Activated gamma-delta T cell treated with anti-CD3 and anti-CD28 coated beads, Interleukin-2, amount 50 U/mL, for 16 hours (primary cell): ENCODE results near the gene GSTP1.
"Not testable (repeated sequence)": the region's sequence is repeated elsewhere in the genome, so short reads cannot be mapped to it uniquely, and the experiment has no call there.

ENCODE experiments used
- DNase-seq: peaks from one replicate; pipeline ENCODE4 v3.0.0-alpha.2; 2020; ENCODE audit warnings: low read depth

The GSTP1 gene

DNA sequence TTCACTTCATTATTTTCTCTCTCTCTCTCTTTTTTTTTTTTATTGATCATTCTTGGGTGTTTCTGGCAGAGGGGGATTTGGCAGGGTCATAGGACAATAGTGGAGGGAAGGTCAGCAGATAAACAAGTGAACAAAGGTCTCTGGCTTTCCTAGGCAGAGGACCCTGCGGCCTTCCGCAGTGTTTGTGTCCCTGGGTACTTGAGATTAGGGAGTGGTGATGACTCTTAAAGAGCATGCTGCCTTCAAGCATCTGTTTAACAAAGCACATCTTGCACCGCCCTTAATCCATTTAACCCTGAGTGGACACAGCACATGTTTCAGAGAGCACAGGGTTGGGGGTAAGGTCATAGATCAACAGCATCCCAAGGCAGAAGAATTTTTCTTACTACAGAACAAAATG lies 13.8 kb downstream of the GSTP1 start:
- DNase-seq: not testable (repeated sequence)

DNA sequence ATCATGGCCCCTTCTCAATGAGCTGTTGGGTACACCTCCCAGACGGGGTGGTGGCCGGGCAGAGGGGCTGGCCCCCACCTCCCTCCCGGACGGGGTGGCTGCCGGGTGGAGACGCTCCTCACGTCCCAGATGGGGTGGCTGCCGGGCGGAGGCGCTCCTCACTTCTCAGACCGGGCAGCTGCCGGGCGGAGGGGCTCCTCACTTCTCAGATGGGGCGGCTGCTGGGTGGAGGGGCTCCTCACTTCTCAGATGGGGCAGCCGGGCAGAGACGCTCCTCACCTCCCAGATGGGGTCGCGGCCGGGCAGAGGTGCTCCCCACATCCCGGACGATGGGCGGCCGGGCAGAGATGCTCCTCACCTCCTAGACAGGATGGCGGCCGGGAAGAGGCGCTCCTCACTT lies 14.4 kb downstream of the GSTP1 start:
- not testable (repeated sequence) for DNase-seq

DNA sequence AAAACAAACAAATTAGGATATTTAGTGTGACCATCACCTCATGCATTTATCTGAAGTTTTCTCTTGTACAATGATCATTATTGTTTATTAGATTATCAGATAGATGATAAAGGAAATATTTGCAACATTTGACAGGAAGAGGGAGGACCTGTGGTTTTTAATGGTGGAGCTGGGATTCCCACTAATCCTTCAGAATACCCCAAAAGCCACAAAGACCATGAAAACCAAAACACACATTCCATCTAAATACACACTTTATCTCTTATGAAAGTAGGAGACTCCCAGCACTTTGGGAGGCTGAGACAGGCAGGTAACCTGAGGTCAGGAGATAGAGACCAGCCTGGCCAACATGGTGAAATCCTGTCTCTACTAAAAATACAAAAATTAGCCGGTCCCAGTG lies 15.5 kb downstream of the GSTP1 start:
- no peak for DNase-seq

DNA sequence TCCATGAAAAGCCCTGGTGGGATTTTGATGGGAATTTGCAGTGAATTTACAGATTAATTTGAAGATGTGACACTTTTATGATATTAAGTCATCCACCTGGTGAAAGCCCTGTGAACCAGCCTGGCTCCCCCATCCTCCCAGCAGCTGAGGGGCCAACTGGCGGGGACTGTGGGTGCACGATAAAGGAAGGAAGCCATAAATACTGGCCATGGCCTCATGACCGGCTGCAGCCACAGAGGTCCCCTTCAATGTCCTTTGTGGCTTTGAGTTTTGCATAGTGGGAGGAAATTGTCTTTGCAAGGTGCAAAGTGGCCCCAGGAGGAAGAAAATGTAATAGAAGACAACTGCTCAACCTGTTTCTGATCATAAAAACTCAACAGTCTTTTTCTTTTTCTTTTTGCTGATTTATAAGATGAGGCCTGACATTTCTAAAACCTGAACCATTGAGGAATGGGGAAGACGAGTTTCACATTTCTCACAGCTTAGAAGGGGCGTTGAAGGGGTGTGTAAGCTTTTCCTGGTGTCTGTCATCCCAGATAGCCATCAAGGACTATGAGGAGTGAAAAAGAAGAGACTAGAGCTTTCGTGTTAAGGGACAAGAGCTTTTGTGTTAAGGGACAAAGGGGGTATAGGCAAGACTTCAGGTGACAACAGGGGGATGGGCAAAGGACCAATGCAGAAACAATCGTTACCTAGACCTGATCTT lies 16.9 kb downstream of the GSTP1 start:
- no peak for DNase-seq

DNA sequence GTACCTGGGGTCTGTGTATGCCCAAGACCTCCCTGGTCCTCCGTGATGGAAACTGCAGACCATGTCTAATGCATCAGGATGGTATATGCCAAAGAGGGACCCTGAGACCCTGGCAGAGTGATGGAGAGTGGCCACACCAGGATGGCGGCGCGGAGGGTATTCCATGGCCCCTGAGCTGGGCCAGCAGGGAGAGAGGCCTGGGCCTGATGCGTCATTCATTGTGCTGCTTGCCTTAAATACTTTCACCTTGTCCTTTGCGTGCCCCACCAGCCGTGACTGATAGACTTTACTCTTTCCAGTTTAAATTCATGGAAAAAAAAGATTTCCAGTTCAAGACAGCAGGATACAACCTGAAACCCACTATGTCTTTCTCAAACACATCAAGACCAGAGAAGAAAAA lies 17.5 kb downstream of the GSTP1 start:
- DNase-seq: no peak

- not testable (repeated sequence) for DNase-seq
Observed at GRCh38 chr11:67604119-67604518, 20.5 kb downstream of the GSTP1 start.

DNA sequence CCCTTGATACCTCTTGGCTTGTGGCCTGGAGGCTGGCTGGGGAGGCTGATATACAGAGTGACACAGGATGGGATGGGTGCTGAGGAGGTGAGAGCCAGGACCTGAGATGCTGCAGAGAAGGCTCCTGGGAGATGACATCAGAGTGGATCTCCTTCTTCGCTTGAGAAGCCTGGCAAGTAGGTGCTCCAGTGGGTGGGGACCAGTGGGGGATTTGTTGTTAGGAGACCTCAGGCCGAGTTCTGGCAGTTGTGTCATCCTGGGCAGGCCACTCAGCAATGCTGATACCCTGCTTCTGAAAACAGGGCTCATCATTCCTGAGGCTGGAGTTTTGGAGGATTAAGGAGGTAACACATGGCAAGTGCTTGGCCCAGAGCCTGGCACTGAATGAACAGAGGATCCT lies 21.2 kb downstream of the GSTP1 start:
- no peak for DNase-seq

DNA sequence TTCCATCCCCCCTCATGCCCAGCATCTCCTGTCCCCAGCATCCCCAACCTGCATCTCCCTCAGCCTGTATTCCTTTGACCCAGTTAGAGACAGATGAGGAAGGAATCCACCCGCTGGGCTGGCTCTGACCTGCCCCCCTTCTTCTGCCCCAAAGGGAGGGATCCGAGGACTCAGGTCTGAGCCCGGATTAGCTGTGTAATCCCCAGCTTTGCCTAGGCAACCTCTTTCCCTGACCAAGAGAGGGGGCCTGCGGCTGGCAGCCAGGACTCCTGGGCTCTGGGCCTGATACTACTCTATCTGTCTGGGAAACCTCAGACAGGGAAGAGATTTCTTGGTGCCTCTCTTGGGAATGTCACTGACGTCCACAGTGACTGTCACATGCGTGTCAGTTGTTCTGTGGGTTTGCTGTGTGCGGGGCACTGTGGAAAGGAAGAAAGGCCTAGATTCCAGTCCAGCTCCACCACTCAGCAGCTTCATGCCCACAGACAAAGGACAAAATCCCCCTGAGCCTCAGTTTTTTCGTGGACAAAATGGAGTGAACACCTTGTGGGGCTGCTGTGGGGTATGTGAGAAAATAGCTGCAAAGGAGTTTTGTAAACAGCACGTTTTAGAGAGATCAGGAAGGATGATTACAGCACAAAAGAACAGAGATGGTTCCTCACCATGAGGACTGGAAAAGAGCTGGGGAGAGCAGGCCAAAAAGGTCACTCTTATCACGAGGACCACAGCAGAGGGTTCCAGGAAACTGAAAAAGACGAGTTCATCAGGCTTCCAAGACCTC lies 21.8 kb downstream of the GSTP1 start:
- no peak for DNase-seq

DNA sequence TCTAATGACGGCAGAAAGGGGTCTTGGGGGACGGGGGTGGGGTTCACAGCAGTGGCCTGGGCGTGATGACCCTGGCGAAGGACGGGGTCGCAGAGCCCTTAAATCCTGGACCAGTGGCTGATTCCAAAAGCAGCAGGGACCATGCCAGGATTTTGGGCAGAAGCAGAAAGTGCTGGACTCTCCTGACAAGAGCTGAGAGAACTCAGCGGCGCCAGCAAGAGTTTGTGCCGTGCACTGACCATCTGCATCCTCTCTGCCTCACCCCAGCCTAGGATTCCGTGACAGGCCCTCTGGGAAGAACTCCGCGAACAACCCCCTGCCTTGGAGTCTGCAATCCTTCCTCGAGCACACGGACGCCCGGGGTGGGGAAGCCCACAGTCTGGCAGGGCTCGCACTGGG lies 22.5 kb downstream of the GSTP1 start:
- no peak for DNase-seq

DNA sequence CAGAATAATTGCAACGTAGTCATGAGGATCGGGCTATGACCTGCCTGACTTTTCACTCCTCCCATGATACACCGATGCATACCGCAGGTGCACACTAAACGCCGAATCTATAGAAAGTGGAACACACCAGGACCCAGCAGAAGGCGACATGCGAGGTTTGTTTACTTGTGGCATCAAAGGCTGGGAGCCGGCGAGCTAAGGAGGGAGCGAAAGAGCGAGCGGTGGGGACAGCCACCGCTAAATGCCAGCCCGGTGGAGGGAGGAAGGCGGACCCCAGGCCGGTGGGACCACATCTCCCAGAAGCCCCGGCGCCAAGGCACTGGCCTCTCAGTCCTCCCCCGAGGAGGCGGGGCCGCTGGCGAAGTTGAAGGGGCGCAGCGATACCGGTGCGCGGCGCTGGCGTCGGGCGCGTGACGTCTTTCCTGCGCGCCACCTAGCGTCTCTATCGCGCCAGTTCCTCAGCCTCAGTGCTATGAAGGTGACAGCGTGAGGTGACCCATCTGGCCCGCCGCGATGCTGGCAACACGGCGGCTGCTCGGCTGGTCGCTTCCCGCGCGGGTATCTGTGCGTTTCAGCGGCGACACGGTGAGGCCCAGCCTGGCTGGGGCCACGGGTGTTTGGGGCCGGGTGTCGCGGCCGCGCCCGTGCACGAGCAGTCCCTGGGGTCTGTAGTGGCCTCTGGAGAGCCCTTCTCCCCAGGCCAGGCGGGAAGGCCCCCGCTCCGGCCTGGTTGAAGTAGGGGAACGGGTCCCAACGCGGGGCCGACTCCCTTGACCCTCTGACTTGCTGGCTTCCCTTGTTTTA lies 23.1 kb downstream of the GSTP1 start, which contains the start of gene NDUFV1:
Gene NDUFV1 (plus strand): TSS at position 445 of the 804 bp plus-strand sequence. CDS start 69 bp downstream, at position 514.
- peak; percentile 96 for DNase-seq

DNA sequence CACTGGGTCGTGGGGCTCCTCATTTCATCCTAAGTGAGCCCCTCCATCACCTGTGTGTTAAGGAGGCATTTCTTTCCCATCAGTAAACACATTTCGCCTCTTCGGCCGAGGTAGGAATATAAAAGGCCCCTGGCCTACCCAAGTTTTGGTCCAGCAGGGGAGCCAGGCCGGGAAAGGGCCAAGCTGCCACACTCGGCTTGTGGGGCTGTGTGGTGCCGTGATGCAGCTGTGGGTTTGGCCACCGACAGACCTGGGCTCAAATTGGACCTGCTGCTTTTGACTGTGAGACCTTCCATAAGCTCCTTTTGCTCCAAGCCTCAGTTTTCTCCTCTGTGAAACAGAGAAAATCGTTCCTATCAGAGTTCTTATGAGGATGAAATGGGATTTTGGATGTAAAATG lies 23.9 kb downstream of the GSTP1 start:
- no peak for DNase-seq

- DNase-seq: no peak
Observed at GRCh38 chr11:67608486-67608885, 24.9 kb downstream of the GSTP1 start.

DNA sequence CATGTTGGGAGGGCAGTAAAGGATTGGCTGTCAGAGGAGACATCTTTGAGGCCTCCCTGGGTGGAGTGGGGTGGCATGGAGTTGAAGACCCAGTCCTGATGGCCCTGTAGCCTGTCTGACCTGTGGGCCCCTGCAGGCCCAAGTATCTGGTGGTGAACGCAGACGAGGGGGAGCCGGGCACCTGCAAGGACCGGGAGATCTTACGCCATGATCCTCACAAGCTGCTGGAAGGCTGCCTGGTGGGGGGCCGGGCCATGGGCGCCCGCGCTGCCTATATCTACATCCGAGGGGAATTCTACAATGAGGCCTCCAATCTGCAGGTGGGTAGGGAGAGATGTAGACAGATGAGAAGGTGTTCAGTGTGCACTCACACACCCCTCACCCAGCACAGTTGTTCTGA lies 25.7 kb downstream of the GSTP1 start:
- no peak for DNase-seq

DNA sequence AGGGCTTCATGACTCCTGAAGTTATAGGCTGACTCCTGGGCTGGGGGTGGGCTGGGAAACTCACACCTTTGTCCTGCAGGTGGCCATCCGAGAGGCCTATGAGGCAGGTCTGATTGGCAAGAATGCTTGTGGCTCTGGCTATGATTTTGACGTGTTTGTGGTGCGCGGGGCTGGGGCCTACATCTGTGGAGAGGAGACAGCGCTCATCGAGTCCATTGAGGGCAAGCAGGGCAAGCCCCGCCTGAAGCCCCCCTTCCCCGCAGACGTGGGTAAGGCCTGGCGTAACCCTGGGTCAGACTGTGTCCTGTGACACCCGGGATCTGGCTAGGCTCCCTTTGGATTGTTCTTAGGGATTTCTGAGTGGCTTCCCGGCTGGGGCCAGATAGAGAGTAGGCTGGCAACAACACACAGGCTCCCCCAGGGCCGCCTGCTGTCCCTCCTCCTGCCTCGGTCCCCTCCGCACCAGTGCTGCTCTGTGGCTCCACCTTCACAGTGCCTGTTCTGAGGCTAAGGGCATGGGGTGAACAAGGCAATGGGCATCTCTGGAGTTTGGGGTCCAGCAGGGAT lies 26.8 kb downstream of the GSTP1 start:
- DNase-seq: no peak

DNA sequence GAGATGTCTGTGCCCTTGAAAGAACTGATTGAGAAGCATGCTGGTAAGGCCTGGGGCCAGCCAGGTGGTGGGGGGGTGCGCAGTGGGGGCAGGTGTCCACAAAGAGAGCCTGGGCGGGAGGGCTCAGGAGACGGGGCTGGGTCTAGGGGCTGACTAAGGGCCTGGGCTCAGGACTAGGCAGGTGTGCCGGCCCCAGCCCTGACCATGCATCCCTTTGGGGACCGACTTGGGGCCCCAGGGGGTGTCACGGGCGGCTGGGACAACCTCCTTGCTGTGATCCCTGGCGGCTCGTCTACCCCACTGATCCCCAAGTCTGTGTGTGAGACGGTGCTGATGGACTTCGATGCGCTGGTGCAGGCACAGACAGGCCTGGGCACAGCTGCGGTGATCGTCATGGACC lies 27.6 kb downstream of the GSTP1 start:
- no peak for DNase-seq

GRCh38 chr11:67611704-67612587 lies 28.3 kb downstream of the GSTP1 start:
- DNase-seq: no peak

DNA sequence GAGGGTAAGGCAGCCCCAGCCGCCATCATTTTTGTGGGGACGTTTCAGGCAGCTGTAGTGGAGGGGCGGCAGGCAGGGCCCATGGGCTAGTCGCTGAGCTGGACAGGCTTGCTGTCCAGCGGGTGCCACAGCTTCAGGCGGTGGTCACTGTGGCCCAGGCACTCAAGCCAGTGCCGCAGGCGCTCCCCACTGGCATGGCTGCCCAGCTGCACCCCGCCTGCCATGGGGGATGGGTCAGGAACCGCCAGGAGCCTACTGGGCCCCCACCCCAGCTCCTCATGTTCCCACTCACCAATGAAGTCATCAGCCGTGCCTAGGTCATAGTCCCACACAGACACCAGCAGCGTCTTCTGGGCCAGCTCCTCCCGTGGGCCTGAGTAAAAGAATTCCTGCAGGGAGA lies 29.1 kb downstream of the GSTP1 start:
- no peak for DNase-seq

- DNase-seq: no peak
Observed at GRCh38 chr11:67613313-67613959, 29.8 kb downstream of the GSTP1 start.

- DNase-seq: peak; percentile 81
Observed at GRCh38 chr11:67613960-67614715, 30.5 kb downstream of the GSTP1 start.
